K562 (cell line): ENCODE results near the gene ECI2. TPM values are rescaled to one million over a fixed set of nuclear protein-coding genes. Genes with fewer than 3 reads are reported as not detected.

Experiments
- CBFA2T3 ChIP-seq: fragments of 450-650 bp; IDR thresholded peaks from 2 replicates; pipeline ENCODE4 v1.6.1; 2017
- CBX5 ChIP-seq: IDR thresholded peaks from 2 replicates; pipeline ENCODE4 v1.6.1; 2014; ENCODE audit warnings: low read depth, borderline replicate concordance
- EGR1 ChIP-seq: fragments of 450-650 bp; conservative IDR thresholded peaks from 2 replicates; pipeline ENCODE4 v1.6.1; 2017; ENCODE audit warnings: mild to moderate bottlenecking
- FOSL1 ChIP-seq: fragments of 200-800 bp; sonication (Bioruptor generic); conservative IDR thresholded peaks from 2 replicates; pipeline ENCODE4 v1.6.1; 2016; ENCODE audit warnings: missing genetic modification characterization, missing compliant biosample characterization
- GATA2 ChIP-seq: sonication (generic); formaldehyde crosslinking; IDR thresholded peaks from 2 replicates; pipeline ENCODE4 v1.4.0; 2020; ENCODE audit warnings: mild to moderate bottlenecking, missing genetic modification reagents
- RAD21 ChIP-seq, 2 experiments: fragments of 250-450 bp in 1 of 2; fragments of 450-650 bp in 1 of 2; sonication (Bioruptor Pico) in 1 of 2; formaldehyde crosslinking in 1 of 2; IDR thresholded peaks in 1 of 2; conservative IDR thresholded peaks in 1 of 2; 2 replicates each; pipeline versions ENCODE4 v1.4.0 to v1.8.0; 2020 to 2022; ENCODE audit warnings: mild to moderate bottlenecking in 2 of 2, moderate library complexity in 1 of 2
- SIRT6 ChIP-seq: IDR thresholded peaks from one replicate; pipeline ENCODE4 v1.6.1; 2012; ENCODE audit warnings: low read depth, mild to moderate bottlenecking, control low read depth, inconsistent platforms, low read length, moderate library complexity
- TARDBP ChIP-seq: fragments of 450-650 bp; IDR thresholded peaks from 2 replicates; pipeline ENCODE4 v1.6.1; 2016
- TFAM ChIP-seq: fragments of 250-450 bp; sonication (Bioruptor Pico); conservative IDR thresholded peaks from 2 replicates; pipeline ENCODE4 v1.5.0; 2021; ENCODE audit warnings: mild to moderate bottlenecking, moderate library complexity
- ZNF445 ChIP-seq: fragments of 250-450 bp; sonication (Bioruptor Pico); IDR thresholded peaks from 2 replicates; pipeline ENCODE4 v1.4.0; 2020; ENCODE audit warnings: low read depth, mild to moderate bottlenecking, moderate library complexity
- ZSCAN29 ChIP-seq: fragments of 450-650 bp; IDR thresholded peaks from 2 replicates; pipeline ENCODE4 v1.6.1; 2017
- polyA plus RNA-seq, 8 experiments: library from polyadenylated mRNA; depleted of rRNA in 4 of 8; stranded (reverse) in 5 of 8; unstranded in 3 of 8; fragments of >200 nt; fragmentation: Nextera tagmentation in 2 of 8; fragmentation: Illumina TruSeq in 1 of 8; extraction: Ambion mirVana in 2 of 8; extraction: Trizol in 1 of 8; gene quantifications; 2 replicates each; pipeline versions ENCODE4 v1.2.1 to v1.2.3, GENCODE V29; 2011 to 2014; ENCODE audit warnings: inconsistent platforms in 1 of 8, missing spikeins in 1 of 8
- total RNA-seq, 7 experiments: library from RNA; depleted of rRNA in 6 of 7; stranded (reverse); fragments of >200 nt in 6 of 7; fragmentation: Illumina TruSeq in 2 of 7; extraction: Trizol in 2 of 7; gene quantifications; 2 replicates each; pipeline versions ENCODE4 v1.2.1 to v1.2.3, GENCODE V29; 2011 to 2021; ENCODE audit warnings: low replicate concordance in 1 of 7
- TF ChIP-seq, protein P1 (sequence below): fragments of 450-650 bp; formaldehyde crosslinking; IDR thresholded peaks from 2 replicates; pipeline ENCODE4 v1.4.0; 2022; ENCODE audit warnings: missing genetic modification characterization
- TF ChIP-seq, protein P2 (sequence below): sonication (generic); IDR thresholded peaks from 2 replicates; pipeline ENCODE4 v1.6.1; 2016
- TF ChIP-seq, protein P3 (sequence below), 2 experiments: fragments of 450-650 bp in 1 of 2; sonication (generic) in 1 of 2; formaldehyde crosslinking; conservative IDR thresholded peaks; 2 replicates each; pipeline versions ENCODE4 v1.4.0 to v1.8.1; 2020 to 2022; ENCODE audit warnings: mild to moderate bottlenecking in 1 of 2, missing genetic modification reagents in 1 of 2

ECI2 gene
- total and polyA plus RNA-seq, 9 of the 15 experiments (the other 6 are each of a cell fraction or from before 2014, with no cell fraction given) = 80.7 to 377 (median 142) TPM

DNA sequence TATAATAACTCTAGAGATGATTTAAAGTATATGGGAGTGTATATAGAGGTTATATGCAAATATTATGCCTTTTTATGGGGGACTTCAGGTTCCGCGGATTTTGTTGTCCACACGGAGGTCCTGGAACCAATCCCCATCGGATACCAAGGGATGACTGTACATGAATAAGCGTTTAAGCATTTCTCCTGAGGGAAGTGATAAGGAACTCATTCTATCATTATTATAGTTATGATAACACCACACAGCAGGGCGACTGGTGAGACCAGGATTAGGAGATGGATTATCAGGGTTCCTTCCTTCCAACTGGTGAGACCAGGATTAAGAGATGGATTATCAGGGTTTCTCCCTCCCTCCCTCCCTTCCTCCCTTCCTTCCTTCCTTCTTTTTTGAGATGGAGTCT, 6.6 kb downstream of the ECI2 start (continued):
- TF ChIP-seq ZSCAN29 (no peak), GATA2 (no peak), ZNF445 (CRISPR knock-in tag) (no peak), TARDBP (no peak), TFAM (CRISPR knock-in tag) (no peak), CBX5 (no peak), FOSL1 (tag) (peak; percentile 87), RAD21 (CRISPR knock-in tag; conservative IDR thresholded peaks at IDR 0.05 in 1 of 2, IDR thresholded peaks at IDR 0.05 in 1 of 2) (no peak), CBFA2T3 (peak; percentile 63), SIRT6 (no peak), EGR1 (no peak)
- TF ChIP-seq, protein P1, sequence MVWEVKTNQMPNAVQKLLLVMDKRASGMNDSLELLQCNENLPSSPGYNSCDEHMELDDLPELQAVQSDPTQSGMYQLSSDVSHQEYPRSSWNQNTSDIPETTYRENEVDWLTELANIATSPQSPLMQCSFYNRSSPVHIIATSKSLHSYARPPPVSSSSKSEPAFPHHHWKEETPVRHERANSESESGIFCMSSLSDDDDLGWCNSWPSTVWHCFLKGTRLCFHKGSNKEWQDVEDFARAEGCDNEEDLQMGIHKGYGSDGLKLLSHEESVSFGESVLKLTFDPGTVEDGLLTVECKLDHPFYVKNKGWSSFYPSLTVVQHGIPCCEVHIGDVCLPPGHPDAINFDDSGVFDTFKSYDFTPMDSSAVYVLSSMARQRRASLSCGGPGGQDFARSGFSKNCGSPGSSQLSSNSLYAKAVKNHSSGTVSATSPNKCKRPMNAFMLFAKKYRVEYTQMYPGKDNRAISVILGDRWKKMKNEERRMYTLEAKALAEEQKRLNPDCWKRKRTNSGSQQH (CRISPR knock-in tag) = no peak
- TF ChIP-seq, protein P2, sequence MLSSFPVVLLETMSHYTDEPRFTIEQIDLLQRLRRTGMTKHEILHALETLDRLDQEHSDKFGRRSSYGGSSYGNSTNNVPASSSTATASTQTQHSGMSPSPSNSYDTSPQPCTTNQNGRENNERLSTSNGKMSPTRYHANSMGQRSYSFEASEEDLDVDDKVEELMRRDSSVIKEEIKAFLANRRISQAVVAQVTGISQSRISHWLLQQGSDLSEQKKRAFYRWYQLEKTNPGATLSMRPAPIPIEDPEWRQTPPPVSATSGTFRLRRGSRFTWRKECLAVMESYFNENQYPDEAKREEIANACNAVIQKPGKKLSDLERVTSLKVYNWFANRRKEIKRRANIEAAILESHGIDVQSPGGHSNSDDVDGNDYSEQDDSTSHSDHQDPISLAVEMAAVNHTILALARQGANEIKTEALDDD = 0 out of 2 replicates have a peak, but pooled peaks have one; percentile 41
- TF ChIP-seq, protein P3, sequence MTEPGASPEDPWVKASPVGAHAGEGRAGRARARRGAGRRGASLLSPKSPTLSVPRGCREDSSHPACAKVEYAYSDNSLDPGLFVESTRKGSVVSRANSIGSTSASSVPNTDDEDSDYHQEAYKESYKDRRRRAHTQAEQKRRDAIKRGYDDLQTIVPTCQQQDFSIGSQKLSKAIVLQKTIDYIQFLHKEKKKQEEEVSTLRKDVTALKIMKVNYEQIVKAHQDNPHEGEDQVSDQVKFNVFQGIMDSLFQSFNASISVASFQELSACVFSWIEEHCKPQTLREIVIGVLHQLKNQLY (CRISPR knock-in tag; conservative IDR thresholded peaks at IDR 0.05) = no peak
- TF ChIP-seq, all 486 proteins: peak for 11
